Esophagus muscularis mucosa (tissue), 4 donors: Measurements from ENCODE around the gene TMEM51. TPM values are rescaled to one million over a fixed set of nuclear protein-coding genes. Genes with fewer than 3 reads are reported as not detected.

Experiments
- DNase-seq: peaks from one replicate; pipeline ENCODE4 v3.0.0-alpha.2; 2017; ENCODE audit errors: extremely low spot score
- H3K27ac ChIP-seq, 4 donors: fragments of 200-600 bp; sonication (generic); replicated peaks in 1 of 4; 1 replicate in 3 of 4; 2 replicates in 1 of 4; pipeline ENCODE4 v1.5.1; 2016 to 2019; ENCODE audit warnings: mild to moderate bottlenecking in 1 of 4
- H3K27me3 ChIP-seq, 4 donors: fragments of 200-600 bp; sonication (generic); one replicate each; pipeline versions ENCODE4 v1.5.1 to v1.6.0; 2016 to 2019
- H3K36me3 ChIP-seq, 4 donors: fragments of 200-600 bp; sonication (generic); one replicate each; pipeline ENCODE4 v1.5.1; 2016 to 2019
- H3K4me1 ChIP-seq, 4 donors: fragments of 200-600 bp; sonication (generic); one replicate each; pipeline ENCODE4 v1.5.1; 2016 to 2019
- H3K4me3 ChIP-seq, 4 donors: fragments of 200-600 bp; sonication (generic); 1 replicate in 2 of 4; 2 replicates in 2 of 4; pipeline ENCODE4 v1.5.1; 2016 to 2019; ENCODE audit warnings: mild to moderate bottlenecking in 4 of 4, moderate library complexity in 1 of 4
- H3K9me3 ChIP-seq, 4 donors: fragments of 200-600 bp; sonication (generic); 1 replicate in 3 of 4; 2 replicates in 1 of 4; pipeline ENCODE4 v1.5.1; 2016 to 2019
- EP300 ChIP-seq: sonication (generic); formaldehyde crosslinking; IDR thresholded peaks from one replicate; pipeline ENCODE4 v1.6.1; 2017; ENCODE audit warnings: antibody characterized with exemption
- POLR2A ChIP-seq: fragments of 450-650 bp; IDR thresholded peaks from one replicate; pipeline ENCODE4 v1.6.1; 2017; ENCODE audit warnings: antibody characterized with exemption, moderate library complexity, mild to moderate bottlenecking, low read depth
- POLR2AphosphoS5 ChIP-seq, 2 donors: sonication (generic); formaldehyde crosslinking; IDR thresholded peaks; one replicate each; pipeline ENCODE4 v1.6.1; 2017; ENCODE audit warnings: antibody characterized with exemption in 2 of 2
- WGBS: methylation state at CpG from one replicate; pipeline ENCODE4 v1.1.5; 2018; 5-methylcytosine and 5-hydroxymethylcytosine counted together
- intact Hi-C: fragments of 100-400 bp; cut with DNase I; formaldehyde crosslinking; loops from one replicate; pipeline ENCODE4 v1.15.1; 2023
- total RNA-seq, 4 donors: library from RNA; depleted of rRNA; stranded (reverse); fragments of >200 nt; gene quantifications; one replicate each; pipeline versions ENCODE4 v1.1.0 to v1.2.1, GENCODE V29; 2016
- TF ChIP-seq, protein P1 (sequence below), 3 experiments: fragments of 200-600 bp in 2 of 3; fragments of 450-650 bp in 1 of 3; sonication (generic) in 2 of 3; IDR thresholded peaks; one replicate each; pipeline ENCODE4 v1.5.1; 2017 to 2019; ENCODE audit warnings: antibody characterized with exemption in 3 of 3, mild to moderate bottlenecking in 2 of 3, moderate library complexity in 1 of 3

Gene TMEM51
- total RNA-seq, 4 donors from 2014 or later: 8.6 to 17.2 (median 11.4) TPM

DNA sequence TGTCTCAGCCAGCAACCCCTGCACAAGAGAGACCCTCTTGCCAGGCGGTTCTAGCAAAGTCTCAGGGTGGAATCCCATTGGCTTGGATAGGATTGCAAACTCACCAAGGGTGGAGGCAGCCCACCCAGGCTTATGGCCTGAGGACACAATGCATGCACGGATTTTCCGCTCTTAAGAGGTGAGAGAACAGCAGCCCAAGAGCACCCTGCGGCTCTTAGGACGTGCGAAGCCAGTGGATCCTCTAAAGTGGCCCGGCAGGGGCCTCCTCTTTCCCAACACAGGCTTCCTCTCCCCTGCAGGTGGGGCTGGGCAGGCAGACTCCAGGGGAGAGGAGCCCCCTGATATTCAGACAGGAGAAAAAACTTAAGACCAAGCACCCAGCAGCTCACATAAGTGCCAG is 31.2 kb upstream of the TMEM51 start:
- no peak for DNase-seq

GRCh38 chr1:15123270-15123669 is 30.3 kb upstream of the TMEM51 start:
- no peak for DNase-seq
- TF ChIP-seq POLR2A: no peak
- no peak for TF ChIP-seq POLR2AphosphoS5 (IDR thresholded peaks at IDR 0.05)
- TF ChIP-seq, protein P1, sequence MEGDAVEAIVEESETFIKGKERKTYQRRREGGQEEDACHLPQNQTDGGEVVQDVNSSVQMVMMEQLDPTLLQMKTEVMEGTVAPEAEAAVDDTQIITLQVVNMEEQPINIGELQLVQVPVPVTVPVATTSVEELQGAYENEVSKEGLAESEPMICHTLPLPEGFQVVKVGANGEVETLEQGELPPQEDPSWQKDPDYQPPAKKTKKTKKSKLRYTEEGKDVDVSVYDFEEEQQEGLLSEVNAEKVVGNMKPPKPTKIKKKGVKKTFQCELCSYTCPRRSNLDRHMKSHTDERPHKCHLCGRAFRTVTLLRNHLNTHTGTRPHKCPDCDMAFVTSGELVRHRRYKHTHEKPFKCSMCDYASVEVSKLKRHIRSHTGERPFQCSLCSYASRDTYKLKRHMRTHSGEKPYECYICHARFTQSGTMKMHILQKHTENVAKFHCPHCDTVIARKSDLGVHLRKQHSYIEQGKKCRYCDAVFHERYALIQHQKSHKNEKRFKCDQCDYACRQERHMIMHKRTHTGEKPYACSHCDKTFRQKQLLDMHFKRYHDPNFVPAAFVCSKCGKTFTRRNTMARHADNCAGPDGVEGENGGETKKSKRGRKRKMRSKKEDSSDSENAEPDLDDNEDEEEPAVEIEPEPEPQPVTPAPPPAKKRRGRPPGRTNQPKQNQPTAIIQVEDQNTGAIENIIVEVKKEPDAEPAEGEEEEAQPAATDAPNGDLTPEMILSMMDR (IDR thresholded peaks at IDR 0.05): no peak
- no peak for TF ChIP-seq EP300
- Histone ChIP-seq H3K27me3 (no peaks in the 10 kb centered on the region), H3K9me3 (no peaks in the 10 kb centered on the region), H3K27ac (no peak overlapping the region), H3K36me3 (no peaks in the 10 kb centered on the region), H3K4me3 (no peak overlapping the region), H3K4me1 (no peaks in the 10 kb centered on the region)
- intact Hi-C loops: loop anchor here (10.0 kb wide), 1 partner anchor 312 kb away; the partner anchor contains the start of gene CTRC
- 82% methylated on average over 4 of the region's 5 CpGs for WGBS

More for the DNA sequence above, 31.2 kb upstream of the TMEM51 start:
- 93% methylated on average over 5 of the region's 7 CpGs for WGBS
- Histone ChIP-seq H3K4me1 (no peaks in the 10 kb centered on the region), H3K27me3 (no peaks in the 10 kb centered on the region), H3K27ac (no peak overlapping the region), H3K36me3 (no peaks in the 10 kb centered on the region), H3K4me3 (no peak overlapping the region), H3K9me3 (no peaks in the 10 kb centered on the region)
- no peak for TF ChIP-seq POLR2A
- TF ChIP-seq, protein P1 (IDR thresholded peaks at IDR 0.05): no peak
- TF ChIP-seq EP300: no peak
- no peak for TF ChIP-seq POLR2AphosphoS5 (IDR thresholded peaks at IDR 0.05)
- intact Hi-C loops: loop anchor here (10.0 kb wide), 1 partner anchor 312 kb away; the partner anchor contains the start of gene CTRC

DNA sequence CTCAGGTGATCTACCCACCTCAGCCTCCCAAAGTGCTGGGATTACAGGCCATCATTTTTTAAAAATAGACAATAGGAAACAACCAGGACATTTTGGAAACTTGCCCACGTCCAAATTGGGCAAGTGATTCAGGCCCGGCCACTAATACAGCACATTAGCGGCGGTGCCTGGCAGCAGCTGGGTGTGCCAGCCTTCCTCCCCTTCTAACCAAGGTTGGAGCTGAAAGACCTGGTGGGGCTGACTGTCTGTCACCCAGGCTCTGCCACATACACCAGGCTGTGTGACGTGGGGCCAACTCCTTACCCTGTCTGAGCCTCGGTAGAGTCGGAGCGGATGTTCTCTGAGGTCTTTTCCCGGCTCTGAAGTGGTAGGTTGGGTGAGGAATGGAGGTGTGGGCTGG is 29.6 kb upstream of the TMEM51 start:
- Histone ChIP-seq H3K27me3 (no peaks in the 10 kb centered on the region), H3K9me3 (no peaks in the 10 kb centered on the region), H3K4me1 (no peaks in the 10 kb centered on the region), H3K27ac (no peak overlapping the region), H3K36me3 (no peaks in the 10 kb centered on the region), H3K4me3 (no peak overlapping the region)
- TF ChIP-seq POLR2AphosphoS5 (IDR thresholded peaks at IDR 0.05): no peak
- no peak for TF ChIP-seq POLR2A
- no peak for TF ChIP-seq EP300
- TF ChIP-seq, protein P1 (IDR thresholded peaks at IDR 0.05): no peak
- intact Hi-C loops: loop anchor here (10.0 kb wide), 1 partner anchor 311 kb away; the partner anchor contains the start of gene CTRC
- no peak for DNase-seq
- WGBS: 81% methylated on average over 9 of the region's 9 CpGs

GRCh38 chr1:15124362-15125100 is 29.0 kb upstream of the TMEM51 start:
- Histone ChIP-seq H3K36me3 (no peaks in the 10 kb centered on the region), H3K27ac (no peak overlapping the region), H3K9me3 (no peaks in the 10 kb centered on the region), H3K4me1 (no peaks in the 10 kb centered on the region), H3K4me3 (no peak overlapping the region), H3K27me3 (no peaks in the 10 kb centered on the region)
- 91% methylated on average over 14 of the region's 25 CpGs for WGBS
- TF ChIP-seq POLR2A (no peak), POLR2AphosphoS5 (IDR thresholded peaks at IDR 0.05) (no peak), EP300 (no peak)
- TF ChIP-seq, protein P1 (IDR thresholded peaks at IDR 0.05): no peak
- intact Hi-C loops: loop anchor here (10.0 kb wide), 1 partner anchor 310 kb away; the partner anchor contains the start of gene CTRC
- no peak for DNase-seq
